Measurements from ENCODE around the gene RUVBL1.

The RUVBL1 gene

GRCh38 chr3:128075522-128076482, 47.8 kb downstream of the RUVBL1 start:
- Histone ChIP-seq H3K27me3 (ENCODE audit: insufficient read depth, low read length) (no peaks in the 10 kb centered on the region), H3K9me3 (ENCODE audit: low read length) (peaks cover 2% of the 10 kb centered on the region), H2AFZ (ENCODE audit: low read depth, low read length) (no peak overlapping the region), H3K36me3 (ENCODE audit: insufficient read depth, low read length) (peaks cover 45% of the 10 kb centered on the region), H3K4me1 (ENCODE audit: insufficient read depth, low read length) (no peaks in the 10 kb centered on the region), H3K4me3 (ENCODE audit: low read length) (no peak overlapping the region)

DNA sequence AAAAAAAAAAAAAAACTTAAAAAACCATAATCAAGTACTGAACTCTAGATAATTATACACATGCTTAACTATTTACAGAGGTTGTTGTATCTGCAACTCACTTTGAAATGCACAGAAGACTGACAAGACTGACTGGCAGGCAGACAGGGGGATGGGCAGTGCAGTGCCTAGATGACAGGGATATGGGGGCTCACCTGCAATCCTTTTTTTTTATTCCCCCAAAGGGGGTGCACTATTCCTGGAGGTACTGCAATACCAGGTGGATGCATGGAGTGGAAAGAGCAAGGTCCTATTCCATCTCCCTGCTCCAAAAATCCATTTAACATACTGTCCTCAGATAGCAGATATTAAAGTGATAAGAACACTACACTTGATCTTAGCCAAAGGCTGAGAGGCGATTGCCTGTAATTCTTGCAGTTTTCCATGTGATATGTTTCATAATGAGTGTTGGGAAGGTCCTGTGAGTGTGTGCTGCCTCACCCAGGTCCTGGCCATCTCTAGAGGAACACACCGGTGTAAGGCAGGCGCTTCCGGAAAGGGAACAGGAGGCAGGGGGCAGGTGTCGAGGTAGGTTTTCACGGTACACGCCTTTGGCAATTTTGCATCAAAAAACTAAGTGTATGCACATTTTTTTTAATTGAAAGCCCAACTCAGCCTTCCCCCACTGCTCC, 48.6 kb downstream of the RUVBL1 start:
- no peaks in the 10 kb centered on the region for H3K27me3 ChIP-seq (ENCODE audit: insufficient read depth, low read length)
- H3K36me3 ChIP-seq (ENCODE audit: insufficient read depth, low read length), result peaks cover 47% of the 10 kb centered on the region
- no peak overlapping the region for H2AFZ ChIP-seq (ENCODE audit: low read depth, low read length)
- no peaks in the 10 kb centered on the region for H3K4me1 ChIP-seq (ENCODE audit: insufficient read depth, low read length)
- H3K4me3 ChIP-seq (ENCODE audit: low read length), result no peak overlapping the region
- H3K9me3 ChIP-seq (ENCODE audit: low read length), result peaks cover 2% of the 10 kb centered on the region

- H3K9me3 ChIP-seq (ENCODE audit: low read length), result peaks cover 2% of the 10 kb centered on the region
- H3K36me3 ChIP-seq (ENCODE audit: insufficient read depth, low read length), result peaks cover 46% of the 10 kb centered on the region
- no peaks in the 10 kb centered on the region for H3K27me3 ChIP-seq (ENCODE audit: insufficient read depth, low read length)
Measured at GRCh38 chr3:128073807-128074206, 49.8 kb downstream of the RUVBL1 start.

DNA sequence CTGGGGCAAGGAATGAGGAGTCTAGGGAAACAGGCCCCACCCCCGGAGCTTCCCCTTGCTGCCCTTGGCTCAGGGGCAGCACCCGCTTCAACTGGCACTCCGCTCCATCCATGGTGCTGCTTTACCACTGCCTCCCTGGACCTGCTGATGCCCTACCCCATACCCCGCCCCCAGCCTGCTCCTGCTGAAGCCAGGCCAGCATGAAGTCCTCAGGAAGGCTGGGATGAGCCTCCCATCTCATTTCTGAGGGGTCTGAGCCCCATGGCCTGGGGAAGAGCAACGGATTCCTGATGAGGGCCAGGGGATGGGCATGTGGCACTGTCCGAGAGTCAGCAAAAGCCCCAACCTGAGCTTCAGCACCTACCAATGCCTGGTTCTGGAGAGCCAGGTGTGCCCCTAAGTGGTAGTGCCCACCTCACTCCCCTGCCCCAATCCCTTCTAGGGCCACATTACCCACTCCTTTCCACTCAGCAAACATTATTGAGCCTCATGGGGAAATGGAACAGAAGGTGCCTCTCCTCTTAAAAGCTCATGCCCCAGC, 50.4 kb downstream of the RUVBL1 start:
- H3K4me3 ChIP-seq (ENCODE audit: low read length), result no peak overlapping the region
- H2AFZ ChIP-seq (ENCODE audit: low read depth, low read length), result no peak overlapping the region
- peaks cover 2% of the 10 kb centered on the region for H3K9me3 ChIP-seq (ENCODE audit: low read length)
- no peaks in the 10 kb centered on the region for H3K27me3 ChIP-seq (ENCODE audit: insufficient read depth, low read length)
- peaks cover 52% of the 10 kb centered on the region for H3K36me3 ChIP-seq (ENCODE audit: insufficient read depth, low read length)
- H3K4me1 ChIP-seq (ENCODE audit: insufficient read depth, low read length), result no peaks in the 10 kb centered on the region

More at GRCh38 chr3:128073807-128074206, 49.8 kb downstream of the RUVBL1 start:
- Histone ChIP-seq H2AFZ (ENCODE audit: low read depth, low read length) (no peak overlapping the region), H3K4me1 (ENCODE audit: insufficient read depth, low read length) (no peaks in the 10 kb centered on the region), H3K4me3 (ENCODE audit: low read length) (no peak overlapping the region)

DNA sequence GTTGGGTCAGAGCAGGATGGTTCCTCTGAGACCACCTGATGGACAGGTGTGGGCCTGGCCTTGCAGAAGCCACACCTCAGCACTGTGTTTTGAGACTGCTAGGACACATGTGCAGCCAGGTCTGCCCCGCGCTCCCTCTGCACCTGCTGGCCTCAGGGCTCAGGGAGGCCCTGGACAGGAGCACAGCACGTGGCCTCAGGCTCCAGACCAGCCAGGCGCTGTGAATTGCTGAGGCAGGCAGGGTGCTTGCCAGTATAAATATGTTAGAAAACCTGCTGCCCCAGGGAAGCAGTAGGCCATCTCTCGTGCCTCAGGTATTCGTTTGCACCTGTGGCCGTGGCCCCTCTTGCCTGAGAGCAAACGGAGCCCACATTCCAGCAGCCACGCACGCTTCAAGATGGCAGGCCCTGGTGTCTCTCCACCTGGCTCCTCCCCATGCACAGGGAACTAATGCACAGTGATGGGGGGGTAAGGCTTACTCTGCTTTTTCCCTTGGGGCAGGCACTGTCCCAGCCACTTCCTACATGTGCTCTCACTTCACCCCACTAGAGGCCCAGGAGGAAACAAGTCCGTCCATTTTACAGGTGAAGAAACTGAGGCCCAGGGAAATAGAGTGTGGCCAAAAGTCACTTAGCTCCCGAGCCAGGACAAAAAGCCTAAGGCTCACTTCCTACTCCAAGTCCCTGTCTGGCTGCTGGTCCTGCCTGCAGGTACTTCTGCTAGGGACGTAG, 51.0 kb downstream of the RUVBL1 start:
- Histone ChIP-seq H3K4me1 (ENCODE audit: insufficient read depth, low read length) (no peaks in the 10 kb centered on the region), H2AFZ (ENCODE audit: low read depth, low read length) (no peak overlapping the region), H3K9me3 (ENCODE audit: low read length) (peaks cover 2% of the 10 kb centered on the region), H3K27me3 (ENCODE audit: insufficient read depth, low read length) (no peaks in the 10 kb centered on the region), H3K36me3 (ENCODE audit: insufficient read depth, low read length) (peaks cover 58% of the 10 kb centered on the region), H3K4me3 (ENCODE audit: low read length) (no peak overlapping the region)

DNA sequence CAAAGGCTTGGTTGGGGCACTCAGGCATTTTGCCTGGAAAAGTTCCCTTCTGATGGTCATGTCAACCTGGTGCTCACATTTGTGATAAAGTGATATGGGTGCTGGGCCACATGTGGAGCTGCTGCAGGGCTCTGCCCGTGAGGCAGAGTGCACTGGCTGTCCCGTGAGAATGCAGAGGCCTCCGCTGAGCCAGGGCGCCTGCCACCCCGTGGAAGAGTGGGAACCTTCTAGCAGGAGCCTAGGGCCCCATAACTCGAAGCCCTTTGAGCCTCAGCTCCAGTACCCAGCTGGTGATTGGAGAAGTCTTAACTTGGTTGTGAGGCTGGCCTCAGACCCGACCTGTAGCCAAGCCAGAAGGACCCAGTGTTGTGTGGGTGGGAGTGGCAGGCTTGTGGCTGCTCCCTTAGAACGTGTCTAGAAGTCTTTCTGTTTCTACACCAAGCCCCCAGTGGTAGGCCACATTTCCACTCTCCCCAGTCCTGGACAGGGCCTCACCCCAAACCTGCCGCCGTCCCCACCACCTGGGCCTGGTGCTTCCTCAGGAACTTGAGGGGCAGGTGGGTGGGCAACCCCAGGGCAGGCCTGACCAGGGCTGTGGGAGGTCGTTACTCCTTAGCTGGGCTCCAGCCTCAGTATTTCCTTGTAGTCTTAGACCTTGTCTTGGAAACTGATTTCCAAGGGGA, 51.7 kb downstream of the RUVBL1 start:
- no peaks in the 10 kb centered on the region for H3K4me1 ChIP-seq (ENCODE audit: insufficient read depth, low read length)
- no peaks in the 10 kb centered on the region for H3K27me3 ChIP-seq (ENCODE audit: insufficient read depth, low read length)
- peaks cover 2% of the 10 kb centered on the region for H3K9me3 ChIP-seq (ENCODE audit: low read length)
- peaks cover 65% of the 10 kb centered on the region for H3K36me3 ChIP-seq (ENCODE audit: insufficient read depth, low read length)
- H3K4me3 ChIP-seq (ENCODE audit: low read length), result no peak overlapping the region
- H2AFZ ChIP-seq (ENCODE audit: low read depth, low read length), result no peak overlapping the region

- Histone ChIP-seq H3K4me3 (ENCODE audit: low read length) (no peak overlapping the region), H3K27me3 (ENCODE audit: insufficient read depth, low read length) (no peaks in the 10 kb centered on the region), H3K36me3 (ENCODE audit: insufficient read depth, low read length) (peaks cover 71% of the 10 kb centered on the region), H2AFZ (ENCODE audit: low read depth, low read length) (no peak overlapping the region), H3K9me3 (ENCODE audit: low read length) (no peaks in the 10 kb centered on the region), H3K4me1 (ENCODE audit: insufficient read depth, low read length) (no peaks in the 10 kb centered on the region)
Measured at GRCh38 chr3:128070898-128071591, 52.6 kb downstream of the RUVBL1 start.

- Histone ChIP-seq H2AFZ (ENCODE audit: low read depth, low read length) (no peak overlapping the region), H3K9me3 (ENCODE audit: low read length) (no peaks in the 10 kb centered on the region), H3K4me1 (ENCODE audit: insufficient read depth, low read length) (no peaks in the 10 kb centered on the region), H3K27me3 (ENCODE audit: insufficient read depth, low read length) (no peaks in the 10 kb centered on the region), H3K36me3 (ENCODE audit: insufficient read depth, low read length) (peaks cover 80% of the 10 kb centered on the region), H3K4me3 (ENCODE audit: low read length) (no peak overlapping the region)
Measured at GRCh38 chr3:128069271-128069670, 54.3 kb downstream of the RUVBL1 start.

GRCh38 chr3:128068156-128068620, 55.4 kb downstream of the RUVBL1 start:
- Histone ChIP-seq H3K4me1 (ENCODE audit: insufficient read depth, low read length) (no peaks in the 10 kb centered on the region), H3K36me3 (ENCODE audit: insufficient read depth, low read length) (peaks cover 85% of the 10 kb centered on the region), H2AFZ (ENCODE audit: low read depth, low read length) (no peak overlapping the region), H3K9me3 (ENCODE audit: low read length) (no peaks in the 10 kb centered on the region), H3K27me3 (ENCODE audit: insufficient read depth, low read length) (no peaks in the 10 kb centered on the region), H3K4me3 (ENCODE audit: low read length) (no peak overlapping the region)

DNA sequence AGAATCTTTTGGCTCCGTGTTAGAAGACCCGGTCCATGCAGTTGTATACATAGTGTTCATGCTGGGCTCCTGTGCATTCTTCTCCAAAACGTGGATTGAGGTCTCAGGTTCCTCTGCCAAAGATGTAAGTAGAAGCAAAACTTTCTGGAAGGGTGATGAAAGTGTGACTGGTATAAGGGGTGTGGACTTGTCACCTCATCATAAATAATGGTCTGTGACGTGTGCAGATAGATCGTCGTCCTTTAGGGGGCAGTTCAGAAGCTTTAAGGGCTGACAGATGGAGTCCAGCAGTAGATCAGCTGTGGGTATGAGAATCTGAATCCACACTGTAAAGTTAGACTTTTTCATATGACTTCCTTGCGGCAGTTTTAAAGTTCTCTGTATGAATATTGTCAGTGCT, 56.1 kb downstream of the RUVBL1 start:
- Histone ChIP-seq H3K9me3 (ENCODE audit: low read length) (no peaks in the 10 kb centered on the region), H2AFZ (ENCODE audit: low read depth, low read length) (no peak overlapping the region), H3K36me3 (ENCODE audit: insufficient read depth, low read length) (peaks cover 90% of the 10 kb centered on the region), H3K27me3 (ENCODE audit: insufficient read depth, low read length) (no peaks in the 10 kb centered on the region), H3K4me1 (ENCODE audit: insufficient read depth, low read length) (no peaks in the 10 kb centered on the region), H3K4me3 (ENCODE audit: low read length) (no peak overlapping the region)

DNA sequence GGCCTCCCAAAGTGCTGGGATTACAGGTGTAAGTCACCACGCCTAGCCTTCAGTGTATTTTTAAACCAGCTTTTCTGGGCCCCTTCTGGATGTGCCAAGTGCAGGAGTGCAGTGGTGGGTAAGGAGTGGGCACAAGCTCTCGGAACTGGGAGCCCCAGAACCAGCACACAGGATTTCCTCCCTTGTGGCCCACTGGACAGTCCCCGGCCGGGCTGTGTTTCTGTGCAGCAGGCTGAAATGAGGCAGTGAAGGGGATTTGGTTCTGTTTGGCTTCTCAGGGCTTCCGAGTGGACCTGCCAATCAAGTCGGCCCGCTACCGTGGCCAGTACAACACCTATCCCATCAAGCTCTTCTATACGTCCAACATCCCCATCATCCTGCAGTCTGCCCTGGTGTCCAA, 56.9 kb downstream of the RUVBL1 start:
- no peak overlapping the region for H3K4me3 ChIP-seq (ENCODE audit: low read length)
- H2AFZ ChIP-seq (ENCODE audit: low read depth, low read length), result no peak overlapping the region
- H3K9me3 ChIP-seq (ENCODE audit: low read length), result no peaks in the 10 kb centered on the region
- no peaks in the 10 kb centered on the region for H3K4me1 ChIP-seq (ENCODE audit: insufficient read depth, low read length)
- peaks cover 90% of the 10 kb centered on the region for H3K36me3 ChIP-seq (ENCODE audit: insufficient read depth, low read length)
- no peaks in the 10 kb centered on the region for H3K27me3 ChIP-seq (ENCODE audit: insufficient read depth, low read length)

- no peak overlapping the region for H3K4me3 ChIP-seq (ENCODE audit: low read length)
- no peaks in the 10 kb centered on the region for H3K4me1 ChIP-seq (ENCODE audit: insufficient read depth, low read length)
- H3K9me3 ChIP-seq (ENCODE audit: low read length), result no peaks in the 10 kb centered on the region
- no peaks in the 10 kb centered on the region for H3K27me3 ChIP-seq (ENCODE audit: insufficient read depth, low read length)
- peaks cover 91% of the 10 kb centered on the region for H3K36me3 ChIP-seq (ENCODE audit: insufficient read depth, low read length)
- H2AFZ ChIP-seq (ENCODE audit: low read depth, low read length), result no peak overlapping the region
Measured at GRCh38 chr3:128066114-128066513, 57.5 kb downstream of the RUVBL1 start.
